NCI-H2107 treated with DMSO at 0.1 percent for 48 hours (cell line): ENCODE data around the gene DGKZ.
"Not testable (repeated sequence)": the region's sequence is repeated elsewhere in the genome, so short reads cannot be mapped to it uniquely, and the experiment has no call there.

ENCODE experiments used
- DNase-seq: peaks from one replicate; lab custom pipeline; 2025; ENCODE audit not compliant: unreplicated experiment; lab: John Stamatoyannopoulos, UW

DGKZ gene, protein sequence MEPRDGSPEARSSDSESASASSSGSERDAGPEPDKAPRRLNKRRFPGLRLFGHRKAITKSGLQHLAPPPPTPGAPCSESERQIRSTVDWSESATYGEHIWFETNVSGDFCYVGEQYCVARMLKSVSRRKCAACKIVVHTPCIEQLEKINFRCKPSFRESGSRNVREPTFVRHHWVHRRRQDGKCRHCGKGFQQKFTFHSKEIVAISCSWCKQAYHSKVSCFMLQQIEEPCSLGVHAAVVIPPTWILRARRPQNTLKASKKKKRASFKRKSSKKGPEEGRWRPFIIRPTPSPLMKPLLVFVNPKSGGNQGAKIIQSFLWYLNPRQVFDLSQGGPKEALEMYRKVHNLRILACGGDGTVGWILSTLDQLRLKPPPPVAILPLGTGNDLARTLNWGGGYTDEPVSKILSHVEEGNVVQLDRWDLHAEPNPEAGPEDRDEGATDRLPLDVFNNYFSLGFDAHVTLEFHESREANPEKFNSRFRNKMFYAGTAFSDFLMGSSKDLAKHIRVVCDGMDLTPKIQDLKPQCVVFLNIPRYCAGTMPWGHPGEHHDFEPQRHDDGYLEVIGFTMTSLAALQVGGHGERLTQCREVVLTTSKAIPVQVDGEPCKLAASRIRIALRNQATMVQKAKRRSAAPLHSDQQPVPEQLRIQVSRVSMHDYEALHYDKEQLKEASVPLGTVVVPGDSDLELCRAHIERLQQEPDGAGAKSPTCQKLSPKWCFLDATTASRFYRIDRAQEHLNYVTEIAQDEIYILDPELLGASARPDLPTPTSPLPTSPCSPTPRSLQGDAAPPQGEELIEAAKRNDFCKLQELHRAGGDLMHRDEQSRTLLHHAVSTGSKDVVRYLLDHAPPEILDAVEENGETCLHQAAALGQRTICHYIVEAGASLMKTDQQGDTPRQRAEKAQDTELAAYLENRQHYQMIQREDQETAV

DNA sequence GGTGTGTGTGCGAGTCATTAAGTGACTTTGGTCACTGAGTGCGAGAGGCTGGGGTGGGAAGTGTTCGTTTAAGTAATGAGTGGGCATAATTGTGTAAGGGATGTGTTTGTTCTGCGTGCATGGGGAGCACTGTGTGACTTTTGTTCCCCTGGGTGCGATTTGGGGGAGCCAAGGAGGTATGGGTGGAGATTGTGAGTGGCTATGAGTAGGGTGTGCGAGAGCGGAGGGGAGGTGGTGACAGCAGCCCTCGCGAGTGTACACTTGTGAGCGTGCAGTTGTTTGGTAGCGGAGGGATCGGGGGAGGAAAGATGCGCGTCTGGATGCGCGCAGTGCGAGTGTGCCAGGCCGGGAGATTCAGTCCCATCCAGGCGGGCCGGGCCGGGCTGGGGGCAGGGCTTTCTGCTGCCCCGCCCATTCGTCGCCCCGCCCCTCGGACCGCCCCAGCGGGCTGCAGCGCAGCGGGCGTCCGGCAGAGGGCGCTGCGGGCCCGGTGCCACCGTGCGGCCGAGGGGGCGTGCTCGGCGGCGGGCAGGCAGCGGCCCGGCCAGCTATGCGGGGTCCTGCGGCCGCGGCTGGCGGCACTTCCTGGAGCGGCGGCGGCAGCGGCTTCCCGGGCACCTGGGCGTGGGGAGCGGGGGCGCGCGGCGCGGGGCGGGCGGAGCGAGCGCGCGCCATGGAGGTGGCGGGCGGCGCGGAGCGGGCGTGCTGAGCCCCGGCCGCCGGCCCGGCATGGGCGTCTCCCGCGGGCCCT is at the start of gene DGKZ:
TSS of gene DGKZ (plus strand) at position 578 of the 751 bp plus-strand sequence. CDS start 197 bp downstream, outside the sequence.
- no peak for DNase-seq

DNA sequence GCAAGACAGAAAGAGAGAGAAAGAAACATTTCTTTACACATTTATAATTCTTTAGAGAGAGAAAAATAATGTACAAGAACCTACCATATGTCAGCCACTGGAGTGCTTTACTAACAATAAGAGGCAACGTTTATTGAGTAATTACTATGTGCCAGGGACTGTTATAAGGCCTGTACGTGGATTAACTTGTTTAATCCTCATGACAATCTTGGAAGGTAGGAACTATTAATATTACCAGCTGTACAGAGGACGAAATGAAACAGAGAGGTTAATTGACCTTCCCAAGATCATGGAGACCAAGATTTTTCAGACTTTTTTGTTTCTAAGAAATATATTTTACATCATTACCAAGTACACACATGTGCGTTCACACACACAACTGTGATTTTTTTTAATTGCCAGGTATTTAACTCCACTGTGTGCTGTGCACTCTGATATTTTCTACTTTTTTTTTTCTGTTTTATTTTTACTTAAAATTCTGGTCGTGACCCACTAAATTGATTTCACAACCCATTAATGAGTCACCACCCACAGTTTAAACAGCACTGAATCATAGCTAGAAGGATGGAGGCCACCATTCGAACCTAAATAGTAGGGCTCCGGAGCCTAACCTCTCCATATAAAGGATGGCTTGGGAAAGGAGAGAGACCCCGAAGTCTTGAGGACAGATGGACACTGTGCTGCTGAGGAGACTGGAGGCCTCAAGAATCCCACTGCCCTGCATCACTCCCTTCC is 48.4 kb upstream of the DGKZ start:
- no peak for DNase-seq

DNA sequence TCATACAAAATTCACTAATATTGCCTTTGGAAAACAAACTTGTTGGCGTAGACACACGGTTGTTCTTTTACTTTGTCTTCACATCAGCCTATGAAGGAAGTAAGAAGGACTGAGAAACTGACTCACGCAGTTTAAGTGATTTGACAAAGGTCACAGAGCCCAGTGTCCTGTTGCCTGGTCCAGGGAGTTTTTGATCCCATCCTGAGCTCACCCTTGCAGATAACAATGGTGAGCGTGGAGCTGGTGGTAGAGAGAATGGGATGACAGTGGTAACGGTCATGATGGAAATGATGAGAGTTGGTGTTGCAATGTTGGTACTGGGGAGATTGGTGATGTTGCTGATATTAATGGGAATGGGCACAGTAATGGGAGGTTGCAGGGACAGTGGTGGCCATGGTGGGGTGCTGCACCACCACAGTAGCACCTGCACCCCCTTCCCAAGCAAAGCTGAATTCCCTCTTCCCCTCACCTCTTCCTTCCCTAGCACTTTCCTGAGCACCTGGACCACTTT is 47.8 kb upstream of the DGKZ start:
- no peak for DNase-seq

DNA sequence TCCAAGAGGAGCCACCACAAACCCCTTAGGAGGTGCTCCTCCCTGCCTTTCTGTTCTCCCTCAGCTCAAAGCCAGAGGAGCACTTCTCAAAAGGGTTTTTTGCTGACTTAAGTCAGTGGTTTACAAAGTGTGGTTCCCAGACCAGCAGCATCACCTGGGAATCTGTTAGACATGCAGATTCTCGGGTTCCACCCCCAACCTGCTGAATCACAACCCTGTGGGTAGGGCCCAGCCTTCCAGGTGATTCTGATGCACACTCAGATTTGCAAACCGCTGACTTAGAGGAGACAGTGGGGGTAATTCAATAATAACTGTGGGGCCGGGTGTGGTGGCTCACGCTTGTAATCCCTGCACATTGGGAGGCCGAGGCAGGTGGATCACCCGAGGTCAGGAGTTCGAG is 47.0 kb upstream of the DGKZ start:
- no peak for DNase-seq

DNA sequence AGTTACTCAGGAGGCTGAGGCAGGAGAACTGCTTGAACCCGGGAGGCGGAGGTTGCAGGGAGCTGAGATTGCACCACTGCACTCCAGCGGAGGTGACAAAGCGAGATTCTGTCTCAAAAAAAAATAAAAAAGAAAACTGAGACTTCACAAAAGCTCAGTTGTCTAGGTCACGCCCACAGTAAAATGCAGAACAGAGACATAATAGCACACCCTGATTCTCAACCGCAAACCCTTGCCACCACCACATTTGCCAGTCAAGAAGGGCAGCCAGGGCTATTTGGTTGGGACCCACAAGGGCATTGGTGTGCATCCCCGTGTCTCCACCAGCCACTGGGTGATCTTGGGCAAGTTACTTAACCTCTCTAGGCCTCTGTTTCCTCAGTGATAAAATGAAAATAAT is 44.4 kb upstream of the DGKZ start:
- no peak for DNase-seq

DNA sequence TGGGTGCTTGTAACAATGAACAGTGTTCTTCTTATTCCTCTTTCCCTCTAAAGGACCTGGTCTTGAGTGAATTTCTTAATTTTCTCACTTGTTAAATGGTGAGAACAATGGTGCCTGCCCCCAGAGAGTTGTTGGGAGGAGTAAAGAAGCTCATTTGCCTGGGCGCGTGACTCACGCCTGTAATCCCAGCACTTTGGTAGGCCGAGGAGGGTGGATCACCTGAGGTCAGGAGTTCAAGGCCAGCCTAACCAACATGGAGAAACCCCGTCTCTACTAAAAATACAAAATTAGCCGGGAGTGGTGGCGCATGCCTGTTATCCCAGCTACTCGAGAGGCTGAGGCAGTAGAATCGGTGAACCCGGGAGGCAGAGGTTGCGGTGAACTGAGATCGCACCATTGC is 43.2 kb upstream of the DGKZ start:
- DNase-seq, result not testable (repeated sequence)

DNA sequence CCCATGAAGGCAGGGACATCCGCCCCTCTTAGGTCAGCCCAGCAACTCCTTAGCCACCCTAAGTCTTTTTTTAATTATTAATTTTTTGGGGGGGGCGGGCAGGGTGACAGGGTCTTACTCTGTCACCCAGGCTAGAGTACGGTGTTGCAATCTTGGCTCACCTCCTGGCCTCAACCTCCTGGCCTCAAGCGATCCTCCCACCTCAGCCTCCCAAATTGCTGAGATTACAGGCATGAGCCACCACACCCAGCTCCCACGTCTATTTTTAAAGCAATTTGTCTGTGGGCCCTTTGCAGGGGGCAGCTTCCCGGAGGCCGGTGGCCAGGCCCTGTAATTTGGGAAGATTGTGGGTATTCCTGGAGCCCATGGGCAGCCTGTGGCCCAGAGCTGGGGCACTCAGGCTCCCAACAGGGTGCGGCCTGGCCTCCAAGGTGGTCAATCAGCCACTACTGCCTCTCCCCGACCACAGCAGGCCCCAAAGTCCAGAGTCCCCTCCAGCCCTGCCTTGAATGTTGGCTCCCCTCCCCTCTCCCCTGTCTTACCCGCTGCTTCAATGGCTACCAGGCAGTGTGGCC is 42.6 kb upstream of the DGKZ start:
- DNase-seq, result no peak

DNA sequence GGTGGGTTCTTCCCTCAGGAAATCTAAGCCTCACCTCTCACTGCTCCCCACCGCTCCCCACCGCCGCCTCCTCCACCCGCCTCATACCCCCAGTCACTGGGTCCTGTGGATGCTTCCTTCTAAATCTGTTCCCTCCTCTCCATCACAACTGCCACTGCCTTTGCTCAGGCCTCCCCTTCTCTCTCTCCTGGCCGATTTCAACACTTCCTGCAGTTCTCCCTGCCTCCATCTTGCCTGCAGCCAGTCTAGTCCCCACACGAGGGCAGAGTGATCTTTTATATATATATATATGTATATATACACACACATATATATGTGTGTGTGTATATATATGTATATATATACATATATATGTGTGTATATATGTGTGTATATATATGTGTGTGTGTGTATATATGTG is 42.0 kb upstream of the DGKZ start:
- DNase-seq, result no peak

DNA sequence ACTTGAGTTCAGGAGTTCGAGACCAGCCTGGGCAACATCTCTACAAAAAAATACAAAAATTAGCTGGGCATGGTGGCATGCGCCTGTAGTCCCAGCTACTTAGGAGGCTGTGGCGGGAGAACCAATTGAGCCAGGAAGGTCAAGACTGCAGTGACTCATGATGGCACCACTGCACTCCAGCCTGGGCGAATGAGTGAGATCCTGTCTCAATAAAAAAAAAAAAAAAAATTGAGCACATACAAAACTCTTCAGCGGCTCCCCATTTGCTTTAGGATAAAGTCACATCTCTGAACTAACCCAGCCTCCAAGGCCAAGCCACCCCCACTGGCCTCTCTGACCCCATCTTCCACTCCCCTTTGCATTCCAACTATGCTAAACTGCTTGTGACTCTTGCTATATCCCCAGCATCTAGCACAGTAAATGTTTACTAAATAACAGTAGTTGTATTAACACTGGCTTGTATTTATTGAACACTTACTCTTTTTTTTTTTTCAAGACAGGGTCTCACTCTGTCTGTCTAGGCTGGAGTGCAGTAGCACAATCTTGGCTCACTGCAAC is 40.9 kb upstream of the DGKZ start:
- no peak for DNase-seq

DNA sequence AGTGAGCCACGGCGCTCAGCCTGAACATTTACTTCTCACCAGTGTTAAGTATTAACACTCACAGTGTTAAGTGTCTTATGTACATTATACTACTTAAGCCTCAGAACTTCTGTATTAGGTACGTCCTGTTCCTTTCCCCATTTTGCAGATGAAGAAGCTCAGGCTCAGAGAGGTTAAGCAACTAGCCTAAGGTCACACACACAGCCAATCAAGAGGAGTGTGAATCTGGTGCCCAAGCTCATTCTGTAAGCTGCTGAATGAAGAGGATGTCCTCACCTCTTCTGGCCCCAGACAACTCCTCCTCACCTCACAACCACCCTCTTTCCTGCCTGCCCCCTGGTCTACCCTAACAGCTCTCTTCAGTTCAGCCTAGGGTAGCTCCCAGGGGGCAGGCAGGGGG is 39.9 kb upstream of the DGKZ start:
- DNase-seq, result no peak

DNA sequence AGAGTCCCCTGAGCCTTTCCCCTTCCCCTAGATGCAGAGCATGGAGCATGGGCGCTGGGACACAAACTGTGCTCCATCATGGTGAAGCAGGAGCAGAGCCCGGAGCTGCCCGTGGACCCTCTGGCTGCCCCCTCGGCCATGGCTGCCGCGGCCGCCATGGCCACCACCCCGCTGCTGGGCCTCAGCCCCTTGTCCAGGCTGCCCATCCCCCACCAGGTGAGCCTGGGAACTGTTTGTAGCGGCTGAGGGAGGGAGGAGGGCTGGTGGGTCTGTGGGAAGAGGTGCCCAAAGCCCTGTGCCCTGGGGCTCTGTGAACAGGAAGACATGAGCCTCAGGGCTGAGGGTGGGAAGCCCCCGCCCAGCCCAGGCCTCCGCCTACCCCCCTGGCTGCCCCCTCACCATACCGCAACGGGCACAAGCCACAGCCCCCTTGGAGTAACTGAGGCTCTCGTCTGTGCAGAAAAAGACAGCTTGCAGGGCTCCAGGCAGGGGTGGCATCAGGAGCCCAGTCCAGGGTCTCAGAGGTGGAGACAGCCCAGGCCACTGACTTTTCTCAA is 39.4 kb upstream of the DGKZ start:
- DNase-seq, result no peak

DNA sequence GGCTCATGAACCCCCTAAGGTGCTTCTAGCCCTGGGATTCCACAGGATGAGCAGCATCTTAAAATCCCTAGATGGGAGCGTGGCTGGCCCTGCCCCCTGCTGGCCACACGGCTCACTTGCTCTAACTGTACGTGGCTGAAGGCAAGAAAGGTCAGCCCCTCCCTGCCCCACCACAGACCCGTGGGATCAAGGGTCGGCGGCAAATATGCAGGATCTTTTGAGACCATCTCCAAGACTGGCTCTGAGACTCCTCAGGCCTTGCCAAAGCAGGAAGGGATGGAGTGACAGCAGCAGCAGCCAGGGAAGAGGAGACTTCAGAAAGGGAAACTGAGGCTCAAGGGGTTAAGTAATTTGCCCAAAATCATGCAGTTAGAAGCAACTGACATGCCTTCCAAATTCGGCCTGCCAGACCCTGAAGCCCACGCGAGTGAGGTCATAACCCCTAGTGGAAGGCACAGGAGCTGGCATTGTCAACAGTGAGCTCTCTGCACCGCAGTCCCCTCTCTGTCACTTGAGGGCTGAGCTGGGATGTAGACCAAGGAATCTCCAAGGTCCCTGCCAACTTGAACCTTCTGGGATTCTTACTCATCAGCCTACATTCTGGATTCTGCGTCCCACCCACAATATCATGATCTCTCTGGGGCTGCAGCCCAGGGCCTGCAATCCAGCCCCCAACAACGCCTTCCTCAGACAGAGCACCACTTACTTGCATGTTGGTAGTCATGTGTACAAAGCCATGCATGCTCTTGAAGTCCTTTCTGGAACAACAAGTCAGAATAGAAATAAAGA is 38.4 kb upstream of the DGKZ start:
- DNase-seq, result peak; percentile 44

DNA sequence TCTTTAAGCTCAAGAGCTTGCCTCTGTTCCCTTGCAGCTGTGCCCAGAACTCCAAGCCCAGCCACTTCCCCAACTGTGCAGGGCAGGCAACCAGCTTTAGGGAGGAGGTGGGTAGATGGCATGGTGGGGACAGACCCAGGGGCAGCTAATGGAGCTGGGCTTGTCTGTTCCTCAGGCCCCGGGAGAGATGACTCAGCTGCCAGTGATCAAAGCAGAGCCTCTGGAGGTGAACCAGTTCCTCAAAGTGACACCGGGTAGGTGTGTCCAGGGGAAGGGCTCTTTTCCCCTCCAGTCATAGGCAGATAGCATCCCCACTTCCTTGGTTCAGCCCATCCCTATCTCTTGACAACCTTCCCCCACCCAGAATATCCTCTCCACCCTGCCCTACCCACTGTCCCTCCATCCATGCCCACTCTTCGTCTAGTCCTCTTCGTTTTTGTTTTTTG is 37.4 kb upstream of the DGKZ start:
- no peak for DNase-seq

DNA sequence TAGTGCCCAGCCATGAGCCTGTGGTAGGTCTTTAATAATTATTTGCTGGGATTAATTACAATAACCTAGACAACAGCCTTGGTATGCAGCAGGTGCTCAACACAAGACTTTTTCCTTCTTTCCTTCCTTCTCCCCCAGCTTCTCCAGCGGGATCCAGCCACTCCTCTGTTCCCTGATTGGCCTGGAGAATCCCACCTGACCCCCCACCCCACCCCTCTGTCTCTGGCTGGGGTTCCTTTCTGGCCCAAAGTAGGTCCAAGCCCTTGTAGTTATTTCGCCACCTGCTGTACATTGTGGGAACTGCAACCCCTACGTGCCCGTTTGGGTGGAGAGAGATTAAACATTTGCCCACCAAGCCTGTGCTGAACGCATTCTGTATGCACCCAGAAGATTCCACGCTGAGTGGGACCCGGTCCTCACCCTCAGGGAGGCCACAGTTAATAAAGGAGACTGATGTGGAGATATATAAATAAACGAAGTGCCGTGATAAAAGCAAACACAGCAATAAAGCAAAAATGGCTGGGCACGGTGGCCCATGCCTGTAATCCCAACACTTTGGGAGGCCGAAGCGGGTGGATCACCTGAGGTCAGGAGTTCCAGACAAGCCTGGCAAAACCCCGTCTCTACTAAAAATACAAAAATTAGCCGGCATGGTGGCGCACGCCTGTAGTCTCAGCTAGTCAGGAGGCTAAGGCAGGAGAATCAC is 32.1 kb upstream of the DGKZ start:
- DNase-seq, result no peak

DNA sequence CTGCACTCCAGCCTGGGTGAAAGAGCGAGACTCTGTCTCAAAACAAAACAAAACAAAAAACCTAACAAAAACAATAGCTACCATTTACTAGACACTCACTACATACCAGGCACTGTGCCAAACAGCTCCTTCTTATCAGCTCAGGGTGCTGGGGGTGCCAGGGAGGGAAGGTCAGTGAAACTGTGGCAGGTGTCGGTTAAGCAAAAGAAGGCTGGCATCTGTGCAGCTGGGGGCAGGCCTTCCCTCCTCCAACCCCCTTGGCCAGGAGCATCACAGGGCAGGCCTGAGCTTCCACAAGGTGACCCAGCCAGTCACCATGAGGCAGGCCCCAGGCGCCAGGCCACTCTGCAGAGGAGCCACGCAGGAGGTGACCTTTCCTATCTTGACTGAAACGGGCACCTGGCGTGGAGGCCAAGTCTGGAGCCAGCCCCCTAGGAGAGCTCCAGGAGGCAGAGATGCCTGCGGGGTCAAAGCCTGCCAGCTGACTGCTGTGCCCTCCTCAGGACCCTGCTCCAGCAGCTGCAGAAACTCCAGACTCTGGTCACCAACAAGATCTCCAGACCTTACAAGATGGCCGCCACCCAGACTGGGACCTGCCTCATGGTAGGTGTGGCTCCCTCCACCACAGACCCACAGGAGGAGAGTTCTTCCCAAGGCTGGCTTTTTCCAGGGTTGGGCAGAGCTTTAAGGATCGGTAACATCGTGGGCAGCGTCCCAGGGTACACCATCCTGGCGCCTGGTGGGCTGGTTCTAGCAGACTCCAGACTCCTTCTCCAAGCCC is 31.3 kb upstream of the DGKZ start:
- no peak for DNase-seq

DNA sequence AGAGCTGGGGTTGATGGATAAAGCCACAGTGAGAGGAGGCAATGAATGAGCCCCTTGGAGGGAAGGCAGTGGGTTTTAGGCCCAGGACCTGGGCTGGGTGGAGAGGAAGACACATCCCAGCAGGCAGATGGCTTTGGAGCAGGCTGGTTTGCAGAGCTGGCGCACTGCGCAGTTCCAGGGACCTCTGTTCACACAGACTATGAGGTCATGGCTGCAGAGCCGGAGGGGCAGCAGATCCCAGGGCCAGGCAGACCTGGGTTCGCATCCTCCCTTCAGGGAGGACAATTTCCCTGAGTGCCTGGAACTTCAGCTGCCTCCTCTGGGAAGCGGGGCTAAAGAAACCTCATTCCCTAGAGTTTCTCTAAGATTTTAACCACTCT is 28.2 kb upstream of the DGKZ start:
- DNase-seq, result no peak

DNA sequence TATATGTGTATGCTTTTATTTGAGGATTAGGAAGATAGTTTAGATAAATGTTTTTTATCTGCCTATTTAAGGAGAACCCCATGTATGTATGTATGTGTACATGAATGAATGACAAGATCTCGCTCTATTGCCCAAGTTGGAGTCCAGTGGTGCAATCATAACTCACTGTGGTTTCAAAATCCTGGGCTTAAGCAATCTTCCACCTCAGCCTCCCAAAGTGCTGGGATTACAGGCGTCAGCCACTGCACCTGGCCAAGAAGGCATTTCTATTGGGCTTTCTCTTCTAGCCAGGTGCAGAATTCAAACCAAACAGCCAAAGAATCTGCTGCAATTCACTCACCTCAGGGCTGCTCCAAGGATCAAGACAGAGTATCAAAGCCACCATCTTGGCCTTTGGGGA is 25.5 kb upstream of the DGKZ start:
- DNase-seq, result no peak
